Dermis microvascular lymphatic vessel endothelial cell (primary cell): ENCODE results near the gene GRM7. TPM values are rescaled to one million over a fixed set of nuclear protein-coding genes. Genes with fewer than 3 reads are reported as not detected.

Experiments used
- DNase-seq, 2 donors: peaks; one replicate each; pipeline versions ENCODE4 v3.0.0 to v3.0.0-alpha.2; 2010; ENCODE audit warnings: low read depth in 2 of 2
- total RNA-seq: library from RNA; depleted of rRNA; stranded (reverse); fragments of >200 nt; gene quantifications from 2 replicates; pipeline ENCODE4 v1.2.1, GENCODE V29; 2014

Gene GRM7
- total RNA-seq, 1 donor from 2014 or later: not detected

GRCh38 chr3:7306901-7307300 is 446.0 kb downstream of the GRM7 start:
- no peak for DNase-seq

DNA sequence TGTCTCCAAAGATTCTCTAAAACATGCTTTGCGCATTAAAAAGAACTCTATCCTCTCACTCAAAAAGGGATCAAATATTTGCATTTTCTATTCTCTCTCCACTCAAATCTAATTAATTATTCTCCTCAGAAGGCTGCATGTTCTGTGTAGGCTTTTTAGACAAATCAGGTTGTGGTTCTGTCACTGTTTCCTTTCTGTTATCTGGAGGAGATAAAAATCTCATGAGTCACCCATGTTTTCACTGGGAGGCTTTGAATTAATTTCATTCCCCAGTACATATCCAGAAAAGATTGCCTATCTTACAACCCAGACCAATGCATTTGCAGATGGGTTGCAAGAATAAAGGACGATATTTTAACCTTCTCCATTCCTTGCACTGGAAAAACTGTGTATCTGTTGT is 446.5 kb downstream of the GRM7 start:
- peak; percentile 9 to 86 for DNase-seq

DNA sequence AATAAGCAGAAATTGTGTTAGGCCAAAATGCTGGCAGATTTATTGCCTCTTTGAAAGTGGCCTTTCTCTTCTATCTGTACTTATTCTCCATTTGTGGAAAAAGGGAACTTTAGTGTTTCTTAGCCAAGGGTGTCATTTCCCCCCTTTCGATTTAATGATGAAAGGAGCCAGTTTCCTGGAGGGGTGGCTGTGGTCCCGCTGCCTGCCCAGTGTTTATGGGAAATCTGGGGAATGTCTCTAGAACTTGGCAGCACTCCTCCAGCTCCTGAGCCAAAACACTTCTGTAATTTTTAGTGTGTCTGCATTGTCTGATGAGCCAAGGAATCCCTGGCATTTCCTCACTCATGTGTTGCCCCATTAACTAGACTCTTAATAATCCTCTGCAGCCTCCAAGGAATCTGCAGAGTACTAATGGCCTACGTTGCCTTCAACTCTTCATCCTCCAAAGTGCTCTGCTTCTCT is 448.8 kb downstream of the GRM7 start:
- DNase-seq: peak; percentile 16 to 94

DNA sequence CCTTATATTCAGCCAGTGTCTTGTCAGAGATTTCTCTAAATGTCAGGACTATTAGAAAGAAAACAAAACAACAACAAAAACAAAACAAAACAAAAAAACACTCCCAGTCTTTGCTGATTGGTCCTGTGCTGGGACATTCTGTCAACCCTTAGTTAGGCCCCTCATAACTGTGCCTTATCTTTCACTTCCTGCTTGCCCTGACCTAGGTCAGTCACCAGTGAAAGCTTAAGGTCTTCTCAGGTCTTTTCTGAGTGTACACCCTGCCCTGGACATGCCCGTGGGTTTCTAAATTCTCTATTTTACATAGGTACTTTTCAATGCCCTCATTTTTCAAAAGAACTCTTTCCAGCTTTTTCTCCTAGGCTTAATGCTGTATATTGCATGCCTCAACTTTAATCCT is 454.1 kb downstream of the GRM7 start:
- DNase-seq: no peak

- DNase-seq: no peak
Measured at GRCh38 chr3:7322957-7323669, 462.2 kb downstream of the GRM7 start.

DNA sequence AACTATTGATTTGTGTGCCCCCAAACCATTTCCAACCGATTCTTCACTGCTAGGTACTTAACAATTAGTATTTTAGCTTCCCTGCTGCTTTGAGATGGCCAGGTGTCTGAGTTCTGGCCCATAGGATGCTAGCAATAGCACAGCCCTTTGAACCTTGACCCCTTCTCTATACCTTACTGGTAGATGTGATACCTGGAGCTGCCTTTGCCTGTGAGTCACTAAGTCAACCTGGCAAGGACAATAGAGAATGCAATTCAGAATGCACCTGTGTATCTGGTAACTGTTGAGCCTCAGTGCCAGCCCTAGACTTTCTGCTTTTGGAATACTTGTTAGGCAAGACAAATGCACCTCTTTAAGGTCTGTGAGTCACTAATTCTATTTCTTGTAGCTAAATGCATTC is 467.4 kb downstream of the GRM7 start:
- no peak for DNase-seq

DNA sequence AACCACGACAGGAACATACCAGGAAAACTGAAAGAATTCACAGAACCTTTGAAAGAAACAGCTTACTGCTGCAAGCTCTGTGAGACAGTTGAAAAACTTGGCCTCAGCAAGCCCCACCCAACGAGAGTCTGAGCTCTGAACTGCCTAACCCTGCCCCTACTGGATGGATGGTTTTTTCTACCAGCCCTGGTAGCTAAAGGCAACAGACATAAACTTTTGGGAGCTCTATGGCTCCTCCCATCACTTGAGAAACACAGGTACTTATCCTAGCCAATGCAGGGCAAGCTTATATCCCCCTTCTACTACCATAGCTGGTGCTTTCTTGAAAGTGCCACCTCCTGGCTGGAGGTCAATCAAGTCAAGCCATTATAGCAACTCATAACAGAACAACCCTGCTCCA is 471.8 kb downstream of the GRM7 start:
- DNase-seq: no peak

DNA sequence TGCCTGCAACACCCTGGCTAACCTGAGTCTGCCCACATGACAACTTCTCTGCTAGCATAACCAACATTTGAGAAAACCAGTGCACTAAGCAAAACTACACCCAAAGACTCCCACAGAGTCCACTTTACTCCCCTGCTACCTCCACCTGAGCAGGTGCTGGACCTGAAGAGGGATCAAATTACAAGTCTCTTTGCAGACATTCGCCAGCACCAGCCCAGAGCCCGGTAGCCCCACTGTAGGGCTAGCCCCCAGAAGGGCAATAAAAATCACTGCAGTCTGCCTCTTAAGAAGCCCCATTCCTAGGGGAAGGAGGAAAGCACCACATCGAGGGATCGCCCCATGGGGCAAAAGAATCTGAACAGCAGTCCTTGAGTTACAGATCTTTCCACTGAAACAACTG is 472.2 kb downstream of the GRM7 start:
- no peak for DNase-seq

DNA sequence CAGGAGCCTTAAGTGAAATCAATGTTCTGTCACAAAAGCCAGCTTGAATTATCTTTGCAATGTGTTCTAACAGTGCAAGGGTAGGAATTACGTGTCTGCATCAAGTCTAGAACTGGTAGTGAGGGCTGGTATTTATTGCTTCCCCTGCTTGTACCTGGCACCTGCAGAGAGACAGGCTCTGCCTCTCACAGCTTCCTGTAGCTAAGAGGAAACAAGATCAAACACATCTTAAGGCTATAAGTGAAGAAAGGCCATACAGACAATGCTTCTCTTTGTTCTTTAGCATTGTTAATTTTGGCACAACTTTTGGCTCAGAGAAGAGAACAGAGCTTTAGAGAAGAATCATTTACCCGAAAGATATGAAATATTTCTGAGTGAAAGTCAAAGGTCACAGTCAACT is 479.9 kb downstream of the GRM7 start:
- DNase-seq: peak in 1 of 2 donors; percentile 65

DNA sequence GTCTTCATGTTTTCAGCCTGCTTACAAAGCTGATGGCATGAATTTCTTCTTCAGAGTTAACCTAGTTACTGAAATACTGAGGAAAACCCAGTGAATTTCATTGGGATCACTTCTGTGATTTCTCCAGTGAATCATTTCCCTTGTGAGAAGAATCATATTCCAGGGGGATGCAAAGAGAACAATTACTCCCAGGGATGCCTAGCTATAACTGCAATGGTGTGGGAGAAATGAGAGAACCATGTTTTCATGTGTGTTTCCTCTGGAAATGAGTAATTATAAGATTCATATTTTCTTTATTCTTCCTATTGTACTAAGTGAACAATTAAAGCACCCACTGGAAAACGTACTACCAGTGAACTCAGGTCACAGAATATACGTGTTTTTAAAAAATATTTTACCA is 485.4 kb downstream of the GRM7 start:
- DNase-seq: peak; percentile 42 to 92

DNA sequence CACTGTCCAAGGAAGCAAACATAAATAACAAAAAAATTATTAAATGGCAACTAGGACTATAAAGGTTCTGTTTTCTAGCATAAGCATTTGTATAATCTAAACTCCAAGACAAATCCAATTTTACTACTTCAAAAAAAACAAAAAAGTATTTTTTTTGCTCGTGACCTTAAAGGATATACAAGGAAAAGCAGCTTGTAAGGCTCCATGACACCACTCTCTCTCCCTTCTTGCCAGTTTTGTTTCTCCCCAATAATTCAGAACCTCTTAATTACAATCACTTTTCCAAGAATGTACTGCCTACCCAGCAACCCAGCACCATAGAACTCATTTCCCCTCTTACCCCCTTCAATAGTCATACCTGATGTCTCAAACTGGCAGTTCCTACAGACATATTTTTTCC is 496.2 kb downstream of the GRM7 start:
- DNase-seq: no peak

DNA sequence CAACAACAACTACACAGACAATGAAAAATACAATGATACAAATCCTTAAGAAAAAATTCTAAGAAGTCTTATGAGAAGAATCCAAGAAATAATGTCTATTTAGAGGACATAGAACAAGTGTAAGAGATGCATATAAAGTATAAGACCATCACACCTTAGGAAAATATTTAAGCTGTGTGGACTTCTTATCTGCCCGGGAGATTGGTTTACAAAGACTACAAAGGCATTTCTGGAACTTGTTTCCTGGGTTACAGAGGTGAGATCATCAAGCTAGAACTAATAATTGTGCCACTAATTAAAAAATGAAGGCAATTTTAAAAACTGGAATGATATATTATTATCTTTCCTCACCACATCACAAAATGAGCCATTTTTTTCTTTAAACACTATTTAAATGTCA is 507.1 kb downstream of the GRM7 start:
- no peak for DNase-seq

- no peak for DNase-seq
Measured at GRCh38 chr3:7368597-7368996, 507.7 kb downstream of the GRM7 start.

- no peak for DNase-seq
Measured at GRCh38 chr3:7371693-7372572, 511.0 kb downstream of the GRM7 start.

DNA sequence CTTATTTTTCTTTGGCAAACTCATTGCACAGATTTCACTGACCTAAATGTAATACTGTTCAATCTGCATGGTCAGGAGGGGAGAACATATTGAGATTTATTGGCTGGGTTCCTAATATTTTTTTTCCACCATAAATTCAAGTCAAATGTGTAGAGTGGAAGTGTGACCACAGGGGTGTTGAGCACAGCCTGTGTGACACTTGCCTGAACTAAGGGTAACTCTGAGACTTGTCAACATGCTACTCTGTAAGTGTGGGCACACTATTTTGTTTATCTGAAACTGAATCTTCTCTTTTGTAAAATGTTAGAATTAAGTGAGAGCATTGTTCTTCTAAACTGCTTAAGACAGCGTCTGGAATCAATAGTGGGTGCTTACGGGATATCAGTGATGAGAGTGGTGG is 516.2 kb downstream of the GRM7 start:
- DNase-seq: no peak

DNA sequence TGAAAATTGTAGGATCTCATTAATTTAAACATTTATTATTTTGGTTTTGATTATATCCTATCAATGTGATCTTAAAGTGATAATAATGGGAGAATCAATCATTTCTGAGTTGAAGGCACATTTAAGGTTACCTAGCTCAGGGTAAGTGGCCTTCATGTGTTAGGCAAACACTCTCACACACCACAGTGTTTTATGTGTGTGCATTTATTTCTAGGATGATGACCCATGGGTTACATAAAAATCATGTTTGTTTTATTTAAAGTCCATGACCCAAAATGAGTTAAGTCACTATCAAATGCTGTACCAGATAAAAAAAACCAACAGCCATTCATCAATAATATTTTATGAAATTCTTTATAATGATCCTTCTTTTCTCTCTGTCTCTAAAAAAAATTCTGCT is 520.8 kb downstream of the GRM7 start:
- peak in 1 of 2 donors; percentile 27 for DNase-seq

- DNase-seq: peak; percentile 63 to 93
Measured at GRCh38 chr3:7382293-7383010, 521.5 kb downstream of the GRM7 start.

GRCh38 chr3:7385635-7386034 is 524.7 kb downstream of the GRM7 start:
- DNase-seq: no peak

GRCh38 chr3:7388026-7388425 is 527.1 kb downstream of the GRM7 start:
- DNase-seq: no peak

- no peak for DNase-seq
Measured at GRCh38 chr3:7392206-7392605, 531.3 kb downstream of the GRM7 start.

- no peak for DNase-seq
Measured at GRCh38 chr3:7393944-7394605, 533.2 kb downstream of the GRM7 start.

DNA sequence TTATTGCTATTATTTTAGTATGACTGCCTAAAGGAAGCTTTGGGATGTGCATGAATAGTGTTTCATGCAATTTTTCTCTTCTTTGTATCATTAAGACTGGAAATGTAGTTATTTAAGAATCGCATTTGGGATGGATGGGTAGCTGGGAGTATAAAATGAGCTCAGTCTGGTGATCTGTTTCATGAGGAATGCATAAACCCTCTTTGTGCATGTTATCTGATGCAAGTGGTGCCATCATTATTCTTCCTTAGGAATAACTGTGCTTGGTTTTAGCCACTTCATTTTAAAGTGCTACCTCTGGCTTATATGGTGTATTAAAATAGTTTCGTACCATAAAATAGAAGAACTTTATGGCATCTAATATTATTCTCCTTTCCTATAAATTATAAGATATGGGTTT is 535.6 kb downstream of the GRM7 start:
- no peak for DNase-seq
